ENCODE results near the gene B3GALNT2. TPM values are rescaled to one million over a fixed set of nuclear protein-coding genes. Genes with fewer than 3 reads are reported as not detected.
"Not testable (repeated sequence)": the region's sequence is repeated elsewhere in the genome, so short reads cannot be mapped to it uniquely, and the experiment has no call there.

Gene B3GALNT2
- total RNA-seq, 1 donor from 2014 or later = 15.9 TPM

GRCh38 chr1:235545292-235545930 lies 41.2 kb upstream of the B3GALNT2 start:
- H3K4me1 Mint-ChIP-seq (ENCODE audit: unreplicated experiment) = peaks cover 3% of the 10 kb centered on the region
- H3K27me3 Mint-ChIP-seq (ENCODE audit: unreplicated experiment) = peaks cover 3% of the 10 kb centered on the region
- TF ChIP-seq CTCF (IDR thresholded peaks at IDR 0.05; ENCODE audit: unreplicated experiment) = no peak
- H3K36me3 Mint-ChIP-seq (ENCODE audit: low read depth, unreplicated experiment) = no peaks in the 10 kb centered on the region
- no peak overlapping the region for H3K4me3 Mint-ChIP-seq (ENCODE audit: unreplicated experiment)
- H3K9me3 Mint-ChIP-seq (ENCODE audit: unreplicated experiment) = no peaks in the 10 kb centered on the region
- DNase-seq (ENCODE audit: low spot score) = no peak
- H3K27ac Mint-ChIP-seq (ENCODE audit: unreplicated experiment) = no peak overlapping the region

- H3K4me3 Mint-ChIP-seq (ENCODE audit: unreplicated experiment); H3K36me3 Mint-ChIP-seq (ENCODE audit: low read depth, unreplicated experiment); DNase-seq (ENCODE audit: low spot score): not testable (repeated sequence)
Observed at GRCh38 chr1:235542845-235543244, 38.6 kb upstream of the B3GALNT2 start.

GRCh38 chr1:235533476-235534168 lies 29.4 kb upstream of the B3GALNT2 start:
- no peak for DNase-seq (ENCODE audit: low spot score)
- TF ChIP-seq CTCF (IDR thresholded peaks at IDR 0.05; ENCODE audit: unreplicated experiment) = no peak
- no peaks in the 10 kb centered on the region for H3K9me3 Mint-ChIP-seq (ENCODE audit: unreplicated experiment)
- no peaks in the 10 kb centered on the region for H3K4me1 Mint-ChIP-seq (ENCODE audit: unreplicated experiment)
- no peaks in the 10 kb centered on the region for H3K27me3 Mint-ChIP-seq (ENCODE audit: unreplicated experiment)
- no peaks in the 10 kb centered on the region for H3K36me3 Mint-ChIP-seq (ENCODE audit: low read depth, unreplicated experiment)
- no peak overlapping the region for H3K4me3 Mint-ChIP-seq (ENCODE audit: unreplicated experiment)
- H3K27ac Mint-ChIP-seq (ENCODE audit: unreplicated experiment) = no peak overlapping the region

More at GRCh38 chr1:235542845-235543244, 38.6 kb upstream of the B3GALNT2 start:
- H3K27ac Mint-ChIP-seq (ENCODE audit: unreplicated experiment); H3K27me3 Mint-ChIP-seq (ENCODE audit: unreplicated experiment); H3K4me1 Mint-ChIP-seq (ENCODE audit: unreplicated experiment); H3K9me3 Mint-ChIP-seq (ENCODE audit: unreplicated experiment): not testable (repeated sequence)

- no peak overlapping the region for H3K27ac Mint-ChIP-seq (ENCODE audit: unreplicated experiment)
- no peaks in the 10 kb centered on the region for H3K4me1 Mint-ChIP-seq (ENCODE audit: unreplicated experiment)
- no peak for TF ChIP-seq CTCF (IDR thresholded peaks at IDR 0.05; ENCODE audit: unreplicated experiment)
- H3K9me3 Mint-ChIP-seq (ENCODE audit: unreplicated experiment) = no peaks in the 10 kb centered on the region
- no peaks in the 10 kb centered on the region for H3K36me3 Mint-ChIP-seq (ENCODE audit: low read depth, unreplicated experiment)
- DNase-seq (ENCODE audit: low spot score) = no peak
- H3K4me3 Mint-ChIP-seq (ENCODE audit: unreplicated experiment) = no peak overlapping the region
- no peaks in the 10 kb centered on the region for H3K27me3 Mint-ChIP-seq (ENCODE audit: unreplicated experiment)
Observed at GRCh38 chr1:235532360-235532759, 28.1 kb upstream of the B3GALNT2 start.

GRCh38 chr1:235527196-235527814 lies 23.1 kb upstream of the B3GALNT2 start:
- DNase-seq (ENCODE audit: low spot score) = no peak
- TF ChIP-seq CTCF (IDR thresholded peaks at IDR 0.05; ENCODE audit: unreplicated experiment) = no peak
- Mint-ChIP-seq H3K36me3 (ENCODE audit: low read depth, unreplicated experiment) (no peaks in the 10 kb centered on the region), H3K4me1 (ENCODE audit: unreplicated experiment) (no peaks in the 10 kb centered on the region), H3K27me3 (ENCODE audit: unreplicated experiment) (no peaks in the 10 kb centered on the region), H3K27ac (ENCODE audit: unreplicated experiment) (no peak overlapping the region), H3K9me3 (ENCODE audit: unreplicated experiment) (no peaks in the 10 kb centered on the region), H3K4me3 (ENCODE audit: unreplicated experiment) (no peak overlapping the region)

All from endothelial cell (in vitro differentiated cells).